ENCODE measurements around the gene C3orf18. TPM values are rescaled to one million over a fixed set of nuclear protein-coding genes. Genes with fewer than 3 reads are reported as not detected.

C3orf18 gene
- total RNA-seq, 1 donor from 2014 or later = 5.9 TPM

- H3K36me3 Mint-ChIP-seq (ENCODE audit: low read depth) = peaks cover 42% of the 10 kb centered on the region
- H3K27me3 Mint-ChIP-seq = no peaks in the 10 kb centered on the region
- ChIA-PET CTCF (no interaction called here), POLR2A (no interaction called here)
- no peak overlapping the region for H3K4me3 Mint-ChIP-seq
- ATAC-seq (ENCODE audit: low read depth) = no peak
- TF ChIP-seq, protein P1, sequence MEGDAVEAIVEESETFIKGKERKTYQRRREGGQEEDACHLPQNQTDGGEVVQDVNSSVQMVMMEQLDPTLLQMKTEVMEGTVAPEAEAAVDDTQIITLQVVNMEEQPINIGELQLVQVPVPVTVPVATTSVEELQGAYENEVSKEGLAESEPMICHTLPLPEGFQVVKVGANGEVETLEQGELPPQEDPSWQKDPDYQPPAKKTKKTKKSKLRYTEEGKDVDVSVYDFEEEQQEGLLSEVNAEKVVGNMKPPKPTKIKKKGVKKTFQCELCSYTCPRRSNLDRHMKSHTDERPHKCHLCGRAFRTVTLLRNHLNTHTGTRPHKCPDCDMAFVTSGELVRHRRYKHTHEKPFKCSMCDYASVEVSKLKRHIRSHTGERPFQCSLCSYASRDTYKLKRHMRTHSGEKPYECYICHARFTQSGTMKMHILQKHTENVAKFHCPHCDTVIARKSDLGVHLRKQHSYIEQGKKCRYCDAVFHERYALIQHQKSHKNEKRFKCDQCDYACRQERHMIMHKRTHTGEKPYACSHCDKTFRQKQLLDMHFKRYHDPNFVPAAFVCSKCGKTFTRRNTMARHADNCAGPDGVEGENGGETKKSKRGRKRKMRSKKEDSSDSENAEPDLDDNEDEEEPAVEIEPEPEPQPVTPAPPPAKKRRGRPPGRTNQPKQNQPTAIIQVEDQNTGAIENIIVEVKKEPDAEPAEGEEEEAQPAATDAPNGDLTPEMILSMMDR (IDR thresholded peaks at IDR 0.05) = no peak
- no peak overlapping the region for H3K27ac Mint-ChIP-seq
- H3K9me3 Mint-ChIP-seq = no peaks in the 10 kb centered on the region
- H3K4me1 Mint-ChIP-seq = no peaks in the 10 kb centered on the region
- intact Hi-C loops (cut with micrococcal nuclease) = no loop called here
- no peak for DNase-seq
These were observed 13.9 kb upstream of the C3orf18 start for GRCh38 chr3:50581459-50581842.

DNA sequence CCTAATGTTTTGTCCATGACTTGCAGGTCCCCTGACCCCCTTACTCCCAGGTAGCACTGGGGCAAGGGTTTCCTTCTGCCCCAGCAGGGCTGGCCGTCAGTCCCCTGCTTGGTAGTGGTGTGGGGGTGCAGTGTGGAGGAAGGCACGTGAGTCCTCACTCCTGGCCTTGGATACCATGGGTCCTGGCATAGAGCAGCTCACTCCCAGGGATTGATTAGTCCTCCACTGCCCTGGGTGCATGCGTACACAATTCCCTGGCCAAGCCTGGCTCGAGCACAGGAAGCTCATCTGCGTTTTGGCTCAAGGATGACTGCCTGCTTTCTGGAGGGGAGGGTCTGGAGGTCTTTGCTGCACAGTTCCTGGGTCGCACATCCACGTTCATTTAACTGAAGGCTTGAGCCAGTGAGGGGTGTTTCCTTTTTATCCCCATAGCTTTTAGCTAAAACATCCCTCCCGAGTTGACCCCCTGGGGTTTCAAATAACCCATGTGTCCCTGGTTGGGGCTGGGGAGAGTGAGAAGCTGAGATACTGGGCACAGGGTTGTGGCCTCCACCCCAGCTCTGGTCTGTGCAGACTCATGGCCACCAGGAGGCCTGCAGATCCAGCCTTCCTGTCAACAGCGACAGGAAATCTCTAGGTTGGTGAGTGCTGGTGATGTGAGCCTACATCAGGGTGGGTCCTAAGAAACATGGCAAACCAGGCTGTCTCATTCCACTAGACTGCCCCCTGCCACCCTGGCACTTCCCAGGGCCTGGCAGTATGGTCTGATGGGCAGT is 13.3 kb upstream of the C3orf18 start:
- Mint-ChIP-seq H3K36me3 (ENCODE audit: low read depth) (peaks cover 42% of the 10 kb centered on the region), H3K9me3 (no peaks in the 10 kb centered on the region), H3K27me3 (no peaks in the 10 kb centered on the region), H3K4me1 (no peaks in the 10 kb centered on the region), H3K4me3 (no peak overlapping the region), H3K27ac (no peak overlapping the region)
- ChIA-PET POLR2A (no interaction called here), CTCF (no interaction called here)
- ATAC-seq (ENCODE audit: low read depth) = no peak
- intact Hi-C loops (cut with micrococcal nuclease) = no loop called here
- TF ChIP-seq, protein P1 (IDR thresholded peaks at IDR 0.05) = no peak
- no peak for DNase-seq

DNA sequence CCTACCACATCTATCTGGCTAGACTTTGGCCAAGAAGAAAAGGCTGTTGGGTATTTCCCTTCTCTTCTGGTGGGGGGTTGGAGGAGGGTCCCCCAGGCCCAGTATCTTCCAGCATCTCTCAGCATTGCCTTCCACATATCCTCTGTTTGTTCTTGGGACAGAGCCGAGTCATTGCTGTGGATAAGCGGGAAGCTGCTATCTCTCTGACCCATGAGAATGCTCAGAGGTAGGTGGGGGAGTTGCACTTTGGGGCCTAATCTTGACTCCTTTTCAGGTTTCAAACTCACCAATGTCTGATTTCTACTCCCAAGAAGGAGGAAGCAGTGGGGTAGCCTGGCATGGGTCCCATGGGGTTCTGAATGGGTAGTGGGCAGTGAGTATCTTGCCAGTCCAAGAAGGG is 9.8 kb upstream of the C3orf18 start:
- intact Hi-C loops (cut with micrococcal nuclease) = no loop called here
- no peak for ATAC-seq (ENCODE audit: low read depth)
- TF ChIP-seq, protein P1 (IDR thresholded peaks at IDR 0.05) = no peak

GRCh38 chr3:50575372-50575771 is 7.8 kb upstream of the C3orf18 start:
- H3K27ac Mint-ChIP-seq = no peak overlapping the region
- peaks cover 7% of the 10 kb centered on the region for H3K4me1 Mint-ChIP-seq
- H3K36me3 Mint-ChIP-seq (ENCODE audit: low read depth) = peaks cover 30% of the 10 kb centered on the region
- no peaks in the 10 kb centered on the region for H3K9me3 Mint-ChIP-seq
- ATAC-seq (ENCODE audit: low read depth) (no peak), DNase-seq (no peak)
- CTCF ChIA-PET = interaction anchor here (9.9 kb wide), 1 partner anchor 38 kb away, joined by 245 read pairs; the partner anchor contains the start of genes CISH and MAPKAPK3
- no peaks in the 10 kb centered on the region for H3K27me3 Mint-ChIP-seq
- intact Hi-C loops (cut with micrococcal nuclease) = no loop called here
- TF ChIP-seq, protein P1 (IDR thresholded peaks at IDR 0.05) = no peak
- POLR2A ChIA-PET = no interaction called here
- H3K4me3 Mint-ChIP-seq = no peak overlapping the region

More for the DNA sequence above, 9.8 kb upstream of the C3orf18 start:
- no peak overlapping the region for H3K4me3 Mint-ChIP-seq
- H3K27ac Mint-ChIP-seq = no peak overlapping the region
- no peak for DNase-seq
- H3K27me3 Mint-ChIP-seq = no peaks in the 10 kb centered on the region
- ChIA-PET CTCF (no interaction called here), POLR2A (interaction anchor here (1.8 kb wide), 1 partner anchor 34 kb away, joined by 4 read pairs; the partner anchor contains the start of gene CISH)
- H3K4me1 Mint-ChIP-seq = no peaks in the 10 kb centered on the region
- peaks cover 39% of the 10 kb centered on the region for H3K36me3 Mint-ChIP-seq (ENCODE audit: low read depth)
- no peaks in the 10 kb centered on the region for H3K9me3 Mint-ChIP-seq

GRCh38 chr3:50574444-50574831 is 6.9 kb upstream of the C3orf18 start:
- TF ChIP-seq, protein P1 (IDR thresholded peaks at IDR 0.05) = no peak
- ChIA-PET CTCF (interaction anchor here (9.9 kb wide), 1 partner anchor 39 kb away, joined by 245 read pairs; the partner anchor contains the start of genes CISH and MAPKAPK3), POLR2A (no interaction called here)
- peaks cover 15% of the 10 kb centered on the region for H3K4me1 Mint-ChIP-seq
- no peak overlapping the region for H3K27ac Mint-ChIP-seq
- no peak for ATAC-seq (ENCODE audit: low read depth)
- H3K4me3 Mint-ChIP-seq = no peak overlapping the region
- H3K27me3 Mint-ChIP-seq = no peaks in the 10 kb centered on the region
- H3K9me3 Mint-ChIP-seq = no peaks in the 10 kb centered on the region
- intact Hi-C loops (cut with micrococcal nuclease) = loop anchor here (5.0 kb wide), 1 partner anchor 798 kb away; no protein-coding TSS in a partner anchor
- no peak for DNase-seq
- H3K36me3 Mint-ChIP-seq (ENCODE audit: low read depth) = peaks cover 27% of the 10 kb centered on the region

Measured in activated B cell treated with CpG ODN at 0.5 μM for 24 hours (primary cell).